PFSK-1 (cell line): Measurements from ENCODE around the gene STX18.

ENCODE experiments used
- FOXP2 ChIP-seq: optimal IDR thresholded peaks from 2 replicates; pipeline ENCODE3; 2011; ENCODE audit warnings: borderline replicate concordance, control low read depth, inconsistent platforms; ENCODE audit not compliant: insufficient read depth; ENCODE audit errors: extremely low read length, extremely low read depth
- POLR2AphosphoS5 ChIP-seq: IDR thresholded peaks from 2 replicates; pipeline ENCODE4 v1.6.1; 2012; ENCODE audit warnings: low read depth, mild to moderate bottlenecking, control low read depth, low read length, moderate library complexity
- REST ChIP-seq, 2 experiments: IDR thresholded peaks; 2 replicates each; pipeline versions ENCODE4 v1.6.1 to v1.8.0; 2011 to 2012; ENCODE audit warnings: low read depth in 2 of 2, low read length in 2 of 2, control low read depth in 1 of 2, inconsistent platforms in 1 of 2, mild to moderate bottlenecking in 1 of 2, moderate library complexity in 1 of 2; ENCODE audit not compliant: insufficient read depth in 1 of 2
- SIN3A ChIP-seq: IDR thresholded peaks from 2 replicates; pipeline ENCODE4 v1.6.1; 2012; ENCODE audit warnings: mild to moderate bottlenecking, low read length, moderate library complexity, borderline replicate concordance; ENCODE audit not compliant: insufficient read depth
- TAF1 ChIP-seq: IDR thresholded peaks from 2 replicates; pipeline ENCODE4 v1.6.1; 2012; ENCODE audit warnings: low read length, control low read depth, borderline replicate concordance; ENCODE audit not compliant: insufficient read depth

STX18 gene

DNA sequence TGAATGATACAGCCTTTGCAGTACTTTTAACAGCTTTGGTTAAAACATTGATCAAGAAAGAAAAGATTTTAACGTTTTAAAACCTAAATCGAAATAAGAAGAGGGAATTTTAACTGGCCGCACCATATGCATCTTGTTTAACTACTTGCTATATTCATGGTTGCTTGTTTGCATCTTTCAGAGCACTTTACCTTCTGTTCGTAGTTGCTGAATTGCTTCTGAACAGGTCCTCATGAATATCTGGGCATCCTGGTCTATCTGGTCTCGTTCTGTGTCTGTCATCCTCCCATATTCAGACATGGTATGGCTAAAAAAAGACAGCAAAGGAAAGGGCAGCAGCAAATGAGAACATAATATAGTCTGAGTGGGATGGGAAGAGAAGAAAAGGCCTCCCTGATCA is 82.7 kb downstream of the STX18 start:
- TF ChIP-seq REST (IDR thresholded peaks at IDR 0.05; ENCODE audit: insufficient read depth in 1 of 2, low read depth in 2 of 2, low read length in 2 of 2) (no peak), FOXP2 (no peak), TAF1 (no peak), SIN3A (no peak)

GRCh38 chr4:4457803-4458553 is 83.9 kb downstream of the STX18 start:
- TF ChIP-seq FOXP2 (no peak), SIN3A (no peak), REST (IDR thresholded peaks at IDR 0.05; ENCODE audit: insufficient read depth in 1 of 2, low read depth in 2 of 2, low read length in 2 of 2) (no peak), TAF1 (no peak), POLR2AphosphoS5 (no peak)

- TF ChIP-seq SIN3A = no peak
- no peak for TF ChIP-seq FOXP2
- no peak for TF ChIP-seq TAF1
- no peak for TF ChIP-seq REST (IDR thresholded peaks at IDR 0.05; ENCODE audit: insufficient read depth in 1 of 2, low read depth in 2 of 2, low read length in 2 of 2)
Observed at GRCh38 chr4:4456816-4457578, 84.9 kb downstream of the STX18 start.

DNA sequence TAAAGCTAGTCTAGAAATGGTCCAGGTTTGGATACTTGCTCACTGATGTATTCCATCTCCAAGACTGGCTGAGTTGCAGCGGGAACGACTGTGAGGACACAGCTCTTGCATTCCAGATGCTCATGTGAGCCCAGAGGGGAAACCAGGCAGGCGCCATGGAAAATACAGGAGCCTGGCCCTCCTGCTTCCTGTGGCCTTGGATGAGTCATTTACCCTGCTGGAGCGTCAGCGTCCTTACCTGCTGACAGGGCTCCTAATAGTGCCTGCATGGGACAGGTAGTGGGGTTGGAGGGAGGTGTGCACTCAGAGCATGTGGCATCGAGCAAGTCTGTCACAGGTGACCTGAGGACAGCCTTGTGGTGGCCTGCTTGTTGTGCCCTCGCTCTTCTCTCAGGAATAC is 85.5 kb downstream of the STX18 start:
- no peak for TF ChIP-seq REST (IDR thresholded peaks at IDR 0.05; ENCODE audit: insufficient read depth in 1 of 2, low read depth in 2 of 2, low read length in 2 of 2)
- TF ChIP-seq POLR2AphosphoS5 = no peak
- TF ChIP-seq SIN3A = no peak
- no peak for TF ChIP-seq TAF1
- TF ChIP-seq FOXP2 = no peak
